Amniotic epithelial cell (primary cell): ENCODE measurements around the gene GPAT2.
"Not testable (repeated sequence)": the region's sequence is repeated elsewhere in the genome, so short reads cannot be mapped to it uniquely, and the experiment has no call there.

Experiments used
- DNase-seq: peaks from one replicate; pipeline ENCODE4 v3.0.0-alpha.2; 2010; ENCODE audit warnings: low read depth

GPAT2 gene

GRCh38 chr2:96022701-96023447, 11.8 kb downstream of the GPAT2 start:
- DNase-seq, result peak; percentile 56

GRCh38 chr2:96022126-96022525, 12.6 kb downstream of the GPAT2 start:
- not testable (repeated sequence) for DNase-seq

GRCh38 chr2:96021142-96021541, 13.6 kb downstream of the GPAT2 start:
- not testable (repeated sequence) for DNase-seq

- peak; percentile 7 for DNase-seq
Measured at GRCh38 chr2:96019909-96020590, 14.7 kb downstream of the GPAT2 start.

GRCh38 chr2:96016321-96016720, 18.4 kb downstream of the GPAT2 start:
- not testable (repeated sequence) for DNase-seq

GRCh38 chr2:96012792-96013264, 21.9 kb downstream of the GPAT2 start:
- not testable (repeated sequence) for DNase-seq

GRCh38 chr2:96012086-96012791, 22.5 kb downstream of the GPAT2 start:
- not testable (repeated sequence) for DNase-seq

GRCh38 chr2:96011129-96011455, 23.6 kb downstream of the GPAT2 start:
- peak; percentile 31 for DNase-seq

GRCh38 chr2:96010320-96011128, 24.2 kb downstream of the GPAT2 start:
- DNase-seq, result peak; percentile 60

GRCh38 chr2:96009833-96010232, 24.9 kb downstream of the GPAT2 start:
- not testable (repeated sequence) for DNase-seq

GRCh38 chr2:96008051-96008450, 26.7 kb downstream of the GPAT2 start:
- not testable (repeated sequence) for DNase-seq

- DNase-seq, result not testable (repeated sequence)
Measured at GRCh38 chr2:96006248-96006647, 28.5 kb downstream of the GPAT2 start.

- DNase-seq, result peak; percentile 36
Measured at GRCh38 chr2:95992520-95993272, 42.0 kb downstream of the GPAT2 start.

GRCh38 chr2:95992102-95992501, 42.6 kb downstream of the GPAT2 start:
- not testable (repeated sequence) for DNase-seq

GRCh38 chr2:95991351-95992094, 43.2 kb downstream of the GPAT2 start, which contains the start of gene ANKRD36C:
Gene ANKRD36C (minus strand): TSS chr2:95991824. CDS start chr2:95991708, 116 bp downstream.
- peak; percentile 36 for DNase-seq

GRCh38 chr2:95990884-95991283, 43.8 kb downstream of the GPAT2 start:
- not testable (repeated sequence) for DNase-seq
